HG03060 (cell line): Measurements from ENCODE around the gene CMTM1.
"Not testable (repeated sequence)": the region's sequence is repeated elsewhere in the genome, so short reads cannot be mapped to it uniquely, and the experiment has no call there.

Experiments used
- ATAC-seq: cut with Tn5 transposase; IDR thresholded peaks from one replicate; pipeline ENCODE4 v1.9.1; 2021; ENCODE audit warnings: low read depth, moderate number of reproducible peaks; ENCODE audit not compliant: unreplicated experiment

The CMTM1 gene

GRCh38 chr16:66560107-66560506, 6.1 kb upstream of the CMTM1 start:
- ATAC-seq, result no peak

GRCh38 chr16:66561381-66562080, 4.7 kb upstream of the CMTM1 start:
- ATAC-seq, result no peak

DNA sequence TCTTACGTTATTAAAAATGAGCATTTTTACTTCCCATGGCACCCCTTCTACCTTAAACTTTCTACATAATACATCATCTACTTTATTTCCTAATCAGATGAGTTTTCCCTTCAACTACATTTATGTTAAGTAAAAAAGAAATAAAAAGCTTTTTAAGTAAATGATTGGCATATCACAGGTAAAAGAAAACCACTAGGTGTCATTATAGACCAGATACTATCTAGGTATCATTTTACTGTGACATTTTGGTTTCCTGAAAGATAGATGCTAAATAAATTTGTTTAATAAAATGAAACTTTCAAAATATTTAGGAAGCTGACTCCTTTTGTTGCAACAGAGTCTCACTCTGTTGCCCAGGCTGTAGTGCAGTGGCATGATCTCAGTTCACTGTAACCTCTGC, 3.8 kb upstream of the CMTM1 start:
- no peak for ATAC-seq

DNA sequence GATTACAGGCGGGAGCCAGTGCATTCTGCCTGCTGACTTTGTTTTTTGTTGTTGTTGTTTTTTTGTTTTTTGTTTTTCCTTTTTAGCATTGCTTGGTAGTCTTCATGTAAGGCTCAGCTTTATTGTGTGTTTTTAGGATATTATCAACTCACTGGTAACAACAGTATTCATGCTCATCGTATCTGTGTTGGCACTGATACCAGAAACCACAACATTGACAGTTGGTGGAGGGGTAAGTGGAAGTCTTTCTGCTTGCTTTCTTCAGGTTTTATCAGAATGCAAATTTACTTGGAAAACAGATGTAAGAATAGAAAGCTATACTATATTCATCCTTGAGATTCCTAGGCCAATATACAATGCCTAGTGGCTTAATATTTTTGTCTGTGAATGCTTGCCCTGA, 3.3 kb upstream of the CMTM1 start:
- ATAC-seq, result no peak

DNA sequence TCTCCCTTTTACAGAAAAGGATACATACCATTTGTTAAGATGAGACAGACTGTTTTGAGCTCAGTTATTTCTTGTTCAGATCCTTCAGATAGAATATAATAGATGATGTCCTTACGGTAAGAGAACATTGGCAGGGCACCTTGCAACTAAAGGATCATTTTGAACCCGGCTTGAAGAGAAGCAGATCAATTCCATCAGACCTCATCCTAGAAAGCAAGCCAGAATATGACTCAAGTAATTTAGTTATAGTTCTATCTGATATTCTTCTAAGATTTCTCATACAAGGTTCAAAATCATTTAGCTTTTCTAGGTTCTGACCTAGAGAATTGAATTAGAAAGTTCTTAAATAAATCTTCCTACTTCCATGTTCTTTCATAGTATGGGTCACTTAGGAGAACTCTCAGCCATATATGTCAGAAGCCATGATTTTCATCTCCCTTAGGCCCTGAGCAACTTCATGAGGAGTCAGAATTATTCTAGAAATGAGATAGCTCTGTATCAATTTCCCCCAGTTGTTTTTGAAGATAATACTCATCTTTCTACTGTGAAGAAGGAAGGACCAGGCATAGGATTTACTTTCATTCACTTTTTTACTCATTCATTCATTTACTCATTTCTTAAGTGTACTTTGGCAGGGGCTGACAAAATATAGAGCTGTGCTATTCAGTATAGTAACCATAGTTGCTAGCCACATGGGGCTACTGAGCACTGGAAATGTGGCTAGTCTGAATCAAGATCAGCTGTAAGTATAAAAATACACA, 2.5 kb upstream of the CMTM1 start:
- no peak for ATAC-seq

GRCh38 chr16:66567270-66567669, 1.0 kb downstream of the CMTM1 start:
- not testable (repeated sequence) for ATAC-seq

DNA sequence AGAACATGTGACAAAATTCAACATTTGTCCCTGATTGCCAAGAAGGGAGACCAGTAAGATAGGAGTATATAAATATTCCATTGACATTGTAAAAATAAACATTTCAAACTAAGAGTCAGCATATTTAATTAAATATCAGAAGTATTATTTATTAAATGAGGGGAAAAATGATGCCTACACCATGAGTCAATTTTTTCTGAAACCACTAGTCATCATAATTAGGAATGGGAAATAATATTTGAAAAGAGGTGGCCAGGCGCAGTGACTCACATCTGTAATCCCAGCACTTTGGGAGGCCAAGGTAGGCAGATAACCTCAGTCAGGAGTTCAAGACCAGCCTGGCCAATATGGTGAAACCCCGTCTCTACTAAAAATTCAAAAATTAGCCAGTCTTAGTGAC, 2.1 kb downstream of the CMTM1 start:
- ATAC-seq, result no peak

GRCh38 chr16:66569131-66569530, 2.9 kb downstream of the CMTM1 start:
- no peak for ATAC-seq

DNA sequence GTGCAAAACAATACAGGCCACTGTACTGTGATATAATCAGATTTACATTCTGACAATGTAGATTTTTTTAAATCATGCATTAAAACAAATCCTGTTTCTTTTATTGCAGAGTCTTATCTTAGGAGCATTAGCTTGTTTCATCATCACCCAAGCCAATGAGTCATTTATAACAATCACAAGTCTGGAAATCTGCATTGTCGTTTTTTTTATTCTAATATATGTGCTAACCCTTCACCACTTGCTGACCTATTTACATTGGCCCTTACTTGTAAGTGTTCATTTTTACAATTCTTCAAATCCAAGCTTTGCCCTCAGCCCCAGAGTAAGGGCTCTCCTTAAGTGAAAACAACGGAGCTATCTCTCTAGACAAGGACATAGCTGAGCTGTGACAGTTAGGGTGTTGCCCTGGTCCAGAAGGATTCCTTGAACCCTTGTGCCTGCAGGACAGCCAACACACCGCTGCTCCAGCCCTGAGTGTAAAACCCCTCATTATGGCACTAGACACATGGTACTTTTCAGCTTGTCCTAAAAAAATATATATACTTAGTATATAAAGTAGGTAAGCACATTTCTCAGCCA, 3.7 kb downstream of the CMTM1 start:
- ATAC-seq, result no peak

DNA sequence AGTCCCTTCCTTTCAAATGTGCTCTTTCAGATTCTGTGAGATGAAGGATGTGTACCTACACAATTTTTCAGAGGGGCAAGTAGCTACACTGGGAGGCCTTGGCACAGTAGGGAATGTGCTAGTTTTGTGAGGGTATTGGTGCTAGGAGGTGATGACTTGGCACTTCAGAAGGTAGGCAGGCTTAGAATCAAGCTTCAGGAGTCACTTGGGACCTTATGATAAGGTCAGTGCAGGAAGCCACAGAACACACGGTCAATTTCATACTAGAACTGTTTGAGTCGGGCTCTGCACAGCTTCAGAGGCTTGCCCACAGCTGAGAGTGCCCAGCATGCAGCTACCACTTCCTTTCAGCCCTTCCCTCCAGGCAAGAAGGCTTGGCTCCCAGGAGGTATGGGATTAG, 6.1 kb downstream of the CMTM1 start:
- ATAC-seq, result no peak

DNA sequence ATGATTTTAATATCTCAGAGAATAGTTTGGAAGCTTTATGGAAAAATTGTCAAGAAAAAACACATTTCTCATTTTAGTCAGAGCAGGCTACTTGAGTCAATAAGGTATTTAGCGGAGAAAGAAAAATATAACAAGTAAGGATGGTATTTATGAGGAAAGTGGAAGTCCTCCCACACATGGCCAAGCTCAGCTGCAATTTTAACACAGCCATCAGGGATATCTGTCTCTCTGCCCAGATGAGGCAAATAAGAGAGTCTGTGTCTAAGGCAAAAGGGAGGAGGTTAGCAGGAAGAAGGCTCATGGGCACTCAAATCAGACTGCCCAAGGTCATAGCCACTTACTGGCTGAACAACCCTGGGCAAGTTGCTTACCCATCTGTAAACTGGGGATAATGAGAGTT, 7.8 kb downstream of the CMTM1 start:
- no peak for ATAC-seq

GRCh38 chr16:66574531-66574930, 8.3 kb downstream of the CMTM1 start:
- no peak for ATAC-seq

DNA sequence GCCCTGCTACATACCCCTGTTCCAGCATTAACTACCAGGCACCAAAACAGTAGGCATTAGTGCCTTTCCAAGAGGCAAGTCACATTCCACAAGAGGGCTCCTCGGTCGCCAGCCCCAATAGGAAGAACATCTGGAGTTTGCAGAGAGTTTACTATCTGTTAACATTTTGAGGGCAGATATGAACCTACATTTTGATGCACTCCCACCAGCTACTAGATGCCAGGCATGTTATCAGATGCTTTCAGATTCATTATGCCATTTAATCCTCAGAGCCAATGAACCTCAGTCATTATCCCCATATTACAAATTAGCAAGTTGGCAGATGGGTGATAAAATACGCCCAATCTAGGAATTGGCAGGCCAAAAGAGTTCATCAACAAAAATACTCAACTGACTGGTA, 8.8 kb downstream of the CMTM1 start:
- no peak for ATAC-seq

DNA sequence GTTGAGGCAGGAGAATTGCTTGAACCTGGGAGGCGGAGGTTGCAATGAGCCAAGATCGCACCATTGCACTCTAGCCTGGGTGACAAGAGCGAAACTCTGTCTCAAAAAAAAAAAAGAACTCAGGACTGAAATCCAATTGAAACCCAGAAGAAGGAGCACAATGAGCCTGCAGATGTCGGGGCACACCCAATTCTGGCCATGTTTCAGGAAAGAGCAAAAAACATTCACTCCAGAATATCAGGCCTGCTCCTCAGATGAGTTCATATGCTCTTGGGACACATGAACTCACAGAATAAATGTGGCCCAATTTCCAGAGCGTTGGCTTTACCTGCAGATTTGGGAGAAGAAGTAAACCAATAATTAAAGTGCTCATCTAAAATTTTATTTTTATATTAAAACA, 10.1 kb downstream of the CMTM1 start:
- no peak for ATAC-seq

GRCh38 chr16:66578651-66579531, 12.7 kb downstream of the CMTM1 start, which contains the start of gene CMTM2:
Gene CMTM2 (plus strand): TSS chr16:66579463. CDS start chr16:66579608, 145 bp downstream.
- no peak for ATAC-seq

GRCh38 chr16:66580605-66581209, 14.5 kb downstream of the CMTM1 start:
- no peak for ATAC-seq

DNA sequence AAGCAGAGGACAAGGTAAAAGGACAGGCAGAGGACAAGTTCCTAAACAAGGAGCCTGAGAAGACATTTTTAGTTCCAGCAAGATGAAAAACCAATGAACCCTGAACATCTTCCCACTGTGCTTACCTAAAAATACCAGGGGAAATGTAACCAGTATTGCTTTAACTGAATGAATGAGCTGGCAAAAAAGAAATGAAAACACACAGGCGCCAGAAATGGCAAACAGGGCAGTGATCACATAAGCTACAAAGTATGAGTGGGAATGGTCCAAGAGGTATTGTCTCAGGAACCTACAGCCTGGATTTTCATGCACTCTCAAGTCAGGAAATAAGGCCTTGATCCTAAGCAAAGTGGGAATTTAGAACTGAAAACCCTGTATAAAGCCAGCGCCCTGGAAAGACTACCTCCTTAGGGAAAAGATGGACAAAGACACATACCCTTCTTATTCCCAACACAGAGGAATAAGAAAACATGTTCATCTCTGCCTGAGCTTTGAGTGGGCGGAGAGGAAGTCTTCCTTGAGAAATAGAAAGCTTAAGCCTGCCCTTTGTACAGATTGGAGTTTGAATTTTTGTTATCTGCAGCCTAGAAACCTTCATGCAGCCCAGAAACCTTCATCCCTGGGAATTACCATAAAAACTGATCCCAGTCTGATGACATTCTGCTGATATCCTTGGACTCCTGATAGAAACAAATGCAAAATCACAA, 15.2 kb downstream of the CMTM1 start:
- ATAC-seq, result no peak

GRCh38 chr16:66585481-66586239, 19.4 kb downstream of the CMTM1 start:
- ATAC-seq, result no peak
